Endothelial cell of umbilical vein (primary cell): ENCODE measurements around the gene BIN2. TPM values are rescaled to one million over a fixed set of nuclear protein-coding genes. Genes with fewer than 3 reads are reported as not detected.
A peak's percentile ranks its signal among the peaks of the same experiment; 100 is the strongest.

Experiments used
- BruUV-seq: library from RNA; stranded (reverse); fragments of 400-500 nt; replicated peaks from 2 replicates; lab custom pipeline; 2021; lab: Mats Ljungman, UMichigan
- CTCF ChIA-PET: fragments of 300-600, 350-600 bp; sonication (Branson Sonifier 250); formaldehyde crosslinking; loops from one replicate; lab custom pipeline; 2021; ENCODE audit warnings: antibody characterized with exemption, inconsistent platforms; lab: Charles Lee
- POLR2A ChIA-PET: fragments of 300-600, 350-600 bp; sonication (Branson Sonifier 250); formaldehyde crosslinking; loops from one replicate; lab custom pipeline; 2021; ENCODE audit warnings: antibody characterized with exemption, inconsistent platforms; lab: Charles Lee
- DNase-seq: peaks from one replicate; pipeline ENCODE4 v3.0.0-alpha.2; 2011; ENCODE audit warnings: low read depth, low spot score
- FAIRE-seq: peaks from 2 replicates; lab custom pipeline; 2011; peaks lifted over from hg19 to GRCh38; lab: Jason Lieb, UNC
- H2AFZ ChIP-seq: 2 replicates; pipeline ENCODE4 v1.6.0; 2012; ENCODE audit warnings: low read depth, low read length, control low read depth, inconsistent platforms
- H3K27ac ChIP-seq: 2 replicates; pipeline ENCODE4 v1.5.1; 2011; ENCODE audit warnings: low read depth, mild to moderate bottlenecking, control low read depth, low read length, moderate library complexity; ENCODE audit not compliant: insufficient read depth
- H3K27me3 ChIP-seq, 2 experiments: 2 replicates each; pipeline versions ENCODE4 v1.6.0 to v1.6.1; 2011; ENCODE audit warnings: low read length in 2 of 2, mixed read lengths in 1 of 2; ENCODE audit not compliant: control insufficient read depth in 2 of 2, insufficient read depth in 2 of 2
- H3K36me3 ChIP-seq, 2 experiments: 2 replicates in 1 of 2; 3 replicates in 1 of 2; pipeline ENCODE4 v1.5.1; 2011; ENCODE audit warnings: low read length in 2 of 2, mild to moderate bottlenecking in 1 of 2, moderate library complexity in 1 of 2; ENCODE audit not compliant: control insufficient read depth in 2 of 2, insufficient read depth in 2 of 2; ENCODE audit errors: extremely low read depth in 1 of 2
- H3K4me1 ChIP-seq: 3 replicates; pipeline ENCODE4 v1.5.1; 2011; ENCODE audit warnings: mild to moderate bottlenecking, low read length; ENCODE audit not compliant: control insufficient read depth, insufficient read depth; ENCODE audit errors: extremely low read depth
- H3K4me2 ChIP-seq: 2 replicates; pipeline ENCODE4 v1.6.1; 2011; ENCODE audit warnings: low read length, control low read depth, mixed read lengths; ENCODE audit not compliant: insufficient read depth
- H3K4me3 ChIP-seq, 3 experiments: fragments of 200-600 bp in 1 of 3; sonication (generic), shearing (Covaris generic) in 1 of 3; replicated peaks in 1 of 3; 2 replicates each; pipeline ENCODE4 v1.5.1; 2011 to 2016; ENCODE audit warnings: control low read depth in 3 of 3, low read length in 3 of 3, mild to moderate bottlenecking in 2 of 3, inconsistent platforms in 1 of 3, low read depth in 1 of 3, moderate library complexity in 1 of 3; ENCODE audit not compliant: insufficient read depth in 1 of 3
- H3K79me2 ChIP-seq: 2 replicates; pipeline ENCODE4 v1.6.0; 2012; ENCODE audit warnings: low read length, inconsistent platforms; ENCODE audit not compliant: control insufficient read depth, insufficient read depth
- H3K9ac ChIP-seq: replicated peaks from 2 replicates; pipeline ENCODE3; 2011; ENCODE audit warnings: low read length, control low read depth; ENCODE audit not compliant: insufficient read depth; ENCODE audit errors: extremely low read depth
- H3K9me1 ChIP-seq: replicated peaks from 3 replicates; pipeline ENCODE4 v1.6.0; 2011; ENCODE audit warnings: mild to moderate bottlenecking, low read length; ENCODE audit not compliant: control insufficient read depth, insufficient read depth; ENCODE audit errors: extremely low read depth
- H3K9me3 ChIP-seq: replicated peaks from 2 replicates; pipeline ENCODE4 v1.5.1; 2012; ENCODE audit warnings: low read length, inconsistent platforms; ENCODE audit not compliant: control insufficient read depth, insufficient read depth
- H4K20me1 ChIP-seq: replicated peaks from 2 replicates; pipeline ENCODE3; 2011; ENCODE audit warnings: mild to moderate bottlenecking, low read length; ENCODE audit not compliant: control insufficient read depth, insufficient read depth; ENCODE audit errors: extremely low read depth
- CTCF ChIP-seq, 2 donors: IDR thresholded peaks; 1 replicate in 1 of 2; 2 replicates in 1 of 2; pipeline ENCODE4 v1.5.1; 2011; ENCODE audit warnings: low read length in 2 of 2, mild to moderate bottlenecking in 2 of 2, moderate library complexity in 2 of 2, control low read depth in 1 of 2, inconsistent platforms in 1 of 2, low read depth in 1 of 2; ENCODE audit not compliant: insufficient read depth in 1 of 2; ENCODE audit errors: extremely low read depth in 1 of 2
- EZH2 ChIP-seq: IDR thresholded peaks from 2 replicates; pipeline ENCODE4 v1.6.1; 2012; ENCODE audit warnings: borderline replicate concordance, low read depth, mild to moderate bottlenecking, moderate library complexity, low read length, inconsistent platforms; ENCODE audit not compliant: severe bottlenecking
- GATA2 ChIP-seq: IDR thresholded peaks from 2 replicates; pipeline ENCODE4 v1.7.0; 2011; ENCODE audit warnings: low read depth, mild to moderate bottlenecking, moderate library complexity, mixed read lengths, low read length; ENCODE audit not compliant: insufficient read length, insufficient read depth
- JUN ChIP-seq: IDR thresholded peaks from 2 replicates; pipeline ENCODE4 v1.6.1; 2011; ENCODE audit warnings: borderline replicate concordance, low read depth; ENCODE audit not compliant: insufficient read length, insufficient read depth
- MAX ChIP-seq: IDR thresholded peaks from 2 replicates; pipeline ENCODE4 v1.6.1; 2011; ENCODE audit not compliant: insufficient read depth, insufficient read length
- MYC ChIP-seq: IDR thresholded peaks from one replicate; pipeline ENCODE4 v1.6.1; 2011; ENCODE audit warnings: mild to moderate bottlenecking, low read depth, low read length
- POLR2AphosphoS5 ChIP-seq: IDR thresholded peaks from 2 replicates; pipeline ENCODE4 v1.6.1; 2012; ENCODE audit warnings: low read depth, mild to moderate bottlenecking, control low read depth, low read length, moderate library complexity; ENCODE audit not compliant: insufficient read depth
- dilution Hi-C: fragments of 300-500 bp; cut with MboI; formaldehyde crosslinking; loops from one replicate; pipeline ENCODE4 v1.15.0; 2019; ENCODE audit warnings: low sequenced_read_pairs; ENCODE audit not compliant: extremely low pct_ligation_motif_present
- intact Hi-C: fragments of 100-400 bp; cut with micrococcal nuclease; formaldehyde crosslinking; loops from one replicate; pipeline ENCODE4 v1.10.0; 2022
- polyA plus RNA-seq, 4 experiments: library from polyadenylated mRNA; depleted of rRNA in 3 of 4; stranded (reverse) in 3 of 4; unstranded in 1 of 4; fragments of >200 nt; gene quantifications; 2 replicates each; pipeline versions ENCODE4 v1.2.1 to v1.2.3, GENCODE V29; 2011 to 2012; ENCODE audit warnings: missing spikeins in 1 of 4
- total RNA-seq: library from RNA; stranded (reverse); gene quantifications from 2 replicates; pipeline ENCODE4 v1.2.3, GENCODE V29; 2021

The BIN2 gene
- total and polyA plus RNA-seq, 2 donors (not counting 3 experiments of a cell fraction or from before 2014, with no cell fraction given), result not detected

GRCh38 chr12:51246254-51246853, 77.6 kb downstream of the BIN2 start:
- no peaks in the 10 kb centered on the region for H3K27me3 ChIP-seq
- H3K9me3 ChIP-seq, result no peaks in the 10 kb centered on the region
- ChIA-PET CTCF (interaction anchor here (1.0 to 1.5 kb wide), 2 partner anchors 95 to 420 kb away, joined by 4 to 7 read pairs; no protein-coding TSS in a partner anchor), POLR2A (interaction anchor here (0.9 kb wide), 1 partner anchor 28 kb away, joined by 4 read pairs; the partner anchor contains the start of gene POU6F1)
- BruUV-seq, result no TSS peak
- H3K4me2 ChIP-seq, result peak overlapping the region; percentile 47
- H3K4me1 ChIP-seq, result peaks cover 22% of the 10 kb centered on the region
- no peak for TF ChIP-seq JUN
- TF ChIP-seq MAX, result no peak
- peak in 1 of 2 donors; percentile 4 for TF ChIP-seq CTCF (IDR thresholded peaks at IDR 0.05; ENCODE audit: extremely low read depth in 1 of 2, insufficient read depth in 1 of 2, low read depth in 1 of 2, low read length in 2 of 2)
- TF ChIP-seq EZH2, result no peak
- TF ChIP-seq MYC, result no peak
- peak; percentile 54 for TF ChIP-seq POLR2AphosphoS5
- peak; percentile 86 for TF ChIP-seq GATA2
- no peak overlapping the region for H2AFZ ChIP-seq
- no peak overlapping the region for H3K4me3 ChIP-seq
- dilution Hi-C loops, result no loop called here
- H3K9ac ChIP-seq, result peak overlapping the region; percentile 12
- H3K27ac ChIP-seq, result peak overlapping the region; percentile 10
- peak; percentile 49 for DNase-seq
- H3K9me1 ChIP-seq, result no peaks in the 10 kb centered on the region
- peaks cover 2% of the 10 kb centered on the region for H3K79me2 ChIP-seq
- no peaks in the 10 kb centered on the region for H4K20me1 ChIP-seq
- intact Hi-C loops, result loop anchor here (2.0 kb wide), 1 partner anchor 16 kb away; no protein-coding TSS in a partner anchor
- peak; percentile 72 for FAIRE-seq
- peaks cover 11 to 20% of the 10 kb centered on the region in 2 experiments for H3K36me3 ChIP-seq
